ENCODE results near the gene MYB.
"Not testable (repeated sequence)": the region's sequence is repeated elsewhere in the genome, so short reads cannot be mapped to it uniquely, and the experiment has no call there.

MYB gene

DNA sequence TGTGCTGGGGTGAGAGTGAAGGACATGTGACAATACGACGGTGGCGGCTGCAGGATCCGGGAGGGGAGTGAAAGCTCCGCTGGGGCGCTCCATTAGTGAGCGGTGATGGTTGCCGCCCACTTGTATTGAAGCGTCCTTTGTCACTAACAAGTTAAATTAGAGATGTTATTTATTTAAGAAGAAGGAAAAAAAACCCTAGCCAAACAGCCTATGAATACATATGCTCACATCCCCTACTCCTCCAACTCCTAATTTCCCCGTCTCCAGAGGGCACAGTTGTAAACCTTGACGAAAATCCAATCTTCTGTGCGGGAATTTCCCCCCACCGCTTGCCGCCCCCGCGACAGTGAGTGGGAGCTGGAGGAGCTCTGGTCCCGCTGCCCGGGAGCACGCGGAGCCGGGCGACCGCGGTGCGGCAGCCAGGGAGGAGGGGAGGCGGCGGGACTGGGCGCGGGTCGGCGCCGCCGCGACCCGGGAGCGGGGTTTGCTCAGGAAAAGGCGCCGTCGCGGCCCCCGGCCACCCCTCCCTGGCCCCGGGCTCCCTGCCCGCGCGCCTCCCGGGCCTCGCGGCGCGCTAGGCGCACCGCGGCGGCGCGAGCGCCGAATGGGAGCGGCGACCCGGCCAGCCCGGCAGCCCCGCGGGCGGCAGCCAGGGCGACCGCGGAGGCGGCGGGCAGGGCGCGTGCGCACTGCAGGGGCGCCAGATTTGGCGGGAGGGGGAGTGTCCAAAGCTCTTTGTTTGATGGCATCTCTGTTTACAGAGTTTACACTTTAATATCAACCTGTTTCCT lies at the start of gene MYB:
Gene MYB (plus strand): TSS at position 767 of the 791 bp plus-strand sequence. CDS start 206 bp downstream, outside the sequence.
- DNase-seq, result peak; percentile 79

GRCh38 chr6:135132776-135133175 lies 48.3 kb upstream of the MYB start:
- no peak for DNase-seq

GRCh38 chr6:135135835-135136234 lies 45.3 kb upstream of the MYB start:
- no peak for DNase-seq

DNA sequence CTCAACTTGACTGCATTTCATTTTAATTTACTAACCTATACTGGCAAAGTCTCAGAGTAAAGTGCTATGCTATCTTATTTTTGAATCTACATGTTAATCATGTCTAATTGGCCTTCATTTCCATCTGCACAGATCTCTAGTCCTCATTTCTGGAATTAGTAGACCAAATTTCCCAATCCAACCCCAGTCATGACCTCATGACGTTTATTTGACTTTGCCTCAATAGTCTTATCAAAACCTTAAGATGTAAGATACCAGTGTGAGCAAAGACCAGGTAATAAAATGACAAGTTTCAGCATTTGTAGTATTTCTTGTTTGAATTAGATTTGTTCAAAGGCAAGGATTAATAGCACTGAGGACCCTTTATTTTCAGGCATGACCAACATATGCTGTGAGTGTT lies 43.3 kb upstream of the MYB start:
- DNase-seq, result no peak

DNA sequence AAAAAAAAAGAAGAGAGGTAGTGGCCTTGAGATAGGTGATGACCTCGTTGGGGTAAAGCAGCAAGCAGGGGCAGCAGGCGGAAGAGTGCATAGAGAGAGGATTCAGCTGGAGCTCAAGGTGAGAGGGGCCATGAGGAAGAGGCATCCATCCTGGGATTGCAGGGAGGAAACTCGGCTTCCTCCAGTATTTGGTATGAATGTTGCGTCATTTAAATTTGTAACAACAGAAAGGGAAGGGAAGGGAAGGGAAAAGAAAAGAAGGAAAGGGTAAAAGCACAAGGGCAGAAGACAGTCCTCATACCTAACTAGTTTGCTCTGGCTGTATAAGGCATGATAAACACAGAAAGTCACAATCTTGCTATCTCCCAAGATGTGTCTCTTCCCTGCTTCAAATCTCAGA lies 39.9 kb upstream of the MYB start:
- DNase-seq, result no peak

- DNase-seq, result no peak
Observed at GRCh38 chr6:135141728-135142127, 39.4 kb upstream of the MYB start.

GRCh38 chr6:135142232-135142631 lies 38.9 kb upstream of the MYB start:
- DNase-seq, result not testable (repeated sequence)

DNA sequence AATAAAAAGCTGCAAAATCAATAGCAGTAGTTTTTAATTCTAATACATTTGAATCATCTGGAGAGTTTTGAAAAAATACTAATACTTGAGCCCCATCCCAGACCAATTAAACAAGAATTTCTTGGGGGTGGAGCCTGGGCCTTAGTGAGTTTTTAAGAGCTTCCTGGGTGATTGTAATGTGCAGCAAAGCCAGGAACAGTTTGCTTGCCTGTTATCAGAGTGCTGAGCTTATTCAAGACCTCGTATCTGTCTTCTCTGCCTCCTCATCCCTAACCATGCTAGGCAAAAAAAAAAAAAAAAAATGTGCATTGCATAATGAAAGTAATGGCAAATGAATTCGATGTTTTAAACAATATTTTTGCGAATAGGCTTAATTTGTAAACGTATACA lies 36.4 kb upstream of the MYB start:
- no peak for DNase-seq

GRCh38 chr6:135145063-135145800 lies 35.9 kb upstream of the MYB start:
- DNase-seq, result no peak

DNA sequence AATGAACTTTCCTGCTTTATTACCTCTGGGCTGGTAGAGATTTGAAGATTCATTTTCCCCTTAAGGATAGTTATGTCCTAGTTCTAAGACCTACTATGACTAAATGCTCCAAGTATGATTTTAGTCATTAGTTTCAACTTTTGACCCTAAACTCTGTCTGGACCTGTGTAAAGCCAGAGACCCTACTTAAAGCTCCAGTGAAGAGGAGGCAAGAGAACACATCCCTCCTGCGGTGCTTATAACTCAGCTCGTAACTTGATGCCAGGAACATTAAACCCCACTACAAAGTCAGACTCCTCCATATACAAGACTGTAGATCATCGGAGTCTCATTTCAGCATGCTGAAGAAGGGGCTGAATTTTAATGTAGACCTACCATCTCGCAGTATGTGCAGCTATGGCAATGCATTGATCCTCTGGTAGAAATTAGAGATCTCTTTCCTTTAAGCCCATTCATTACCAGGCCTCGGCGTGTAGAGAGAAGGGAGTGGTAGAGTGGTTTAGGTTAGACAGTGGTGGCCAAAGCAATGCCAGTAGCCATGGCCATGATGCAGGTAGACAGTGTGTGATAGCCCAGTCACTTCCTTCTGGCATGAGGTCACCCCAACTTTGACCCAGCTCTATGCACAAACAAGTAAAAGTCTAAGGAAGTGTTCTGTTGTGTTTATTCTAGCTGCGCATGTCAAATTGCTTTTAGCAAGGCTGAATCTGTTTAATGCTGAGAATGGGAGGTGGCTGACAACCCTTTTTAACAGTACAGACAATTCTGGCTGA lies 34.8 kb upstream of the MYB start:
- no peak for DNase-seq

GRCh38 chr6:135147637-135148592 lies 33.2 kb upstream of the MYB start:
- DNase-seq, result no peak

DNA sequence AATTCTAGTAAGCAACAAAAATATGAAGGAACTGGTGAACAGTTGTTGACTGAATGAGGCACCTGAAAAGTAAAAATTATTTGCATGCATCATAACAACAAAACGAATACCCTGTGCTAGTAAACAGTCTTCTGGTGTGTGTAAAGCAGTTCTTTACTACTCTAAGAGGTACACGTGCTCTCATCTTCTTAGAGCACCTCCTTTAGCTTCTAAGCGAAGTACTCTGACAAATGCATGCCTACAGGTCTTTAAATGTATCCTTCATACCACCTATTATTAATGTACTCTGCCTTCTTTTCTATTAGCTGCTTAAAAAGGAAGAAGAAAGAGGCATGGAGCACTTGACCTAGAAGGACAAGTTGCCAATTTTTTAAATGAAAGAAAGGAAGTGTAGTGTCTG lies 32.2 kb upstream of the MYB start:
- no peak for DNase-seq

- no peak for DNase-seq
Observed at GRCh38 chr6:135149376-135149775, 31.7 kb upstream of the MYB start.

GRCh38 chr6:135150481-135150880 lies 30.6 kb upstream of the MYB start:
- not testable (repeated sequence) for DNase-seq

DNA sequence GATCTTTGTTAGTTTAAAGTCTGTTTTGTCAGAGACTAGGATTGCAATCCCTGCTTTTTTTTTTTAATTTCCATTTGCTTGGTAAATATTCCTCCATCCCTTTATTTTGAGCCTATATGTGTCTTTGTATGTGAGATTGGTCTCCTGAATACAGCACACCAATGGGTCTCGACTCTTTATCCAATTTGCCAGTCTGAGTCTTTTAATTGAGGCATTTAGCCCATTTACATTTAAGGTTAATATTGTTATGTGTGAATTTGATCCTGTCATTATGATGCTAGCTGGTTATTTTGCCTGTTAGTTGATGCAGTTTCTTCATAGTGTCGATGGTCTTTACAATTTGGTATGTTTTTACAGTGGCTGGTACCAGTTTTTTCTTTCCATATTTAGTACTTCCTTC lies 27.0 kb upstream of the MYB start:
- DNase-seq, result not testable (repeated sequence)

- DNase-seq, result no peak
Observed at GRCh38 chr6:135158397-135158796, 22.7 kb upstream of the MYB start.

DNA sequence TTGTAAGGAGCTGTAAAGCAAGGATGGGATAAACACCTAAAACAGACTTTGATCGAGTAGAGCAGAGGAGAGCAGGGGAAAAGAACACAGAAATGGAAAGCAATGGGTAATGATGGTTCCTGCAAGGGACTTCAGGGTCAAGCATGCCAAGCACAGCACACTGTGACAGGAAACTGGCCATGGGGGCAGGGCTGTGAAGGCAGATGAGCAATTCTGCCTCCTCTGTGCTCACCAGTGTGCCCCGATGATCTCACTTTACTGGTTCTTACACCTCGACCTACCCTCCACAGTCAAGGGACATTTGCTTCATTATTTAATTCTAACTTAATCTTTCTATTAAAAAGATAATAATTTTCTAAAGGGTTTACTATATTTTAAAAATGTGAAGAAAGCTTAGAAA lies 21.6 kb upstream of the MYB start:
- no peak for DNase-seq

- DNase-seq, result no peak
Observed at GRCh38 chr6:135161411-135162395, 19.4 kb upstream of the MYB start.

DNA sequence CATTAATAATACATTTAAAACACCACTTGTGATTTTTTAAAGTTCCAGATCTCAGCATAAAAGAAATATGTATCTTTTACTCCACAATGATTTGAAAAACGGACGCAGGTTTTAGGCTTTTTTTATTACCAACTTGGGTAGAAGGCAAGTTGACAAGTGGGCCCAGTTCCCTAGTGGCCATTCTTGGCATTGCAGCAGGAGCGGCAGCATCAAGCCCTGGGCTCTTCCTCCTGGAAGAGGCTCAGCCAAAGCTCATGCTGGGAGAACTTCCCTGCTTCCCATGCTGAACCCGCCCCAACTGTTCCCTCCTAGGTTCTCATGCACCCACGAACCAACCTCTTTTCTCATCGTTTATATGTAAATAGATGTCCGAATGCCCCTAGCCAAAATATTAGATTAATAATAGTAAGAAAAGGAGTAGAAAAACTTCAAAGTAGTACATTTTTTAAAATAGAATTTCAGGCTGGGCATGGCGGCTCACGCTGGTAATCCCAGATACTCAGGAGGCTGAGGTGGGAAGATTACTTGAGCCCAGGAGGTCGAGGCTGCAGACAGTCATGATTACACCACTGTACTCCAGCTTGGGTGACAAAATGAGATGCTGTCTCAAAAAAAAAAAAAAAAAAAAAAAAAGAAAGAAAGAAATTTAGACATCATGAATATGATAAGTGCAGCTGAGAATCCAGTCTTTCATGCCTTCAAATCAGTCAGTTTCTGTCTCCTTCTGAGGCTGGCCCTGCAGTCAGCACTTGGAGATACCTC lies 18.2 kb upstream of the MYB start:
- peak; percentile 58 for DNase-seq

DNA sequence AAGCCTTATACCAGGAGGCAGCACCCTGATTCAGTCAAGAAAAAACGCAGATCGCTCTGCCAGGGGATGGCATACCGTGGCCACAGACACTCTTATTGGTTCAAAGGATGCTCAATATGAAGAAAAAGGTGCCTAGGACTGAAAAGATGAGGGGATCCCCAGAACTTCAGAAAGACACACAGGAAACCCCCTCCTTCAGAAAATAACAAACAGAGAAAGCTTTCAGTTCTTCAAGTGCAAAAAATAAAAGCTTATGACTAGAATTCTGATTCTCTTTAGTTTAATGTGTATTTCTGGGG lies 17.7 kb upstream of the MYB start:
- DNase-seq, result peak; percentile 49

DNA sequence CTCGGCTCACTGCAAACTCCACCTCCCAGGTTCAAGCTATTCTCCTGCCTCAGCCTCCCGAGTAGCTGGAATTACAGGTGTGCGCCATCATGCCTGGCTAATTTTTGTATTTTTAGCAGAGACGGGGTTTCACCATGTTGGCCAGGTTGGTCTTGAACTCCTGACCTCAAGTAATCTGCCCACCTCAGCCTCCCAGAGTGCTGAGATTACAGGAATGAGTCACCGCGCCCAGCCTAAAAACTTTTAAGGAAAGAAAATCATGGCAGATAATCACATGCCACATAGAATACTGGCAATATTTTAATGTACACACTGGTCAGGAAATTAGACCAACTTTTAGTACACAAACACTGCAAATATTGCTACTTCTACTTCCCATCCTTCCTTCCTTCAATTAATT lies 16.7 kb upstream of the MYB start:
- DNase-seq, result not testable (repeated sequence)

Measured in activated CD4-positive, CD25-positive, alpha-beta regulatory T cell treated with anti-CD3 and anti-CD28 coated beads, Interleukin-2, amount 50 U/mL, for 72 hours (primary cell).